NCI-H2227 treated with DMSO at 0.1 percent for 48 hours (cell line): ENCODE data around the gene KRTAP5-3.
"Not testable (repeated sequence)": the region's sequence is repeated elsewhere in the genome, so short reads cannot be mapped to it uniquely, and the experiment has no call there.

Experiments used
- DNase-seq: peaks from one replicate; lab custom pipeline; 2025; lab: John Stamatoyannopoulos, UW

Gene KRTAP5-3

GRCh38 chr11:1608363-1608762 lies at the start of gene KRTAP5-3:
TSS of gene KRTAP5-3 (minus strand) at chr11:1608463. CDS start at chr11:1608385, 78 bp downstream.
- DNase-seq = no peak

GRCh38 chr11:1656670-1657069 lies 48.4 kb upstream of the KRTAP5-3 start:
- no peak for DNase-seq

GRCh38 chr11:1656061-1656441 lies 47.8 kb upstream of the KRTAP5-3 start:
- DNase-seq = no peak

GRCh38 chr11:1655168-1656060 lies 47.2 kb upstream of the KRTAP5-3 start:
- DNase-seq = no peak

GRCh38 chr11:1654388-1655167 lies 46.3 kb upstream of the KRTAP5-3 start:
- DNase-seq = no peak

- no peak for DNase-seq
Measured at GRCh38 chr11:1653541-1654387, 45.5 kb upstream of the KRTAP5-3 start.

GRCh38 chr11:1652771-1653540 lies 44.7 kb upstream of the KRTAP5-3 start:
- peak; percentile 76 for DNase-seq

GRCh38 chr11:1652442-1652770 lies 44.1 kb upstream of the KRTAP5-3 start:
- DNase-seq = no peak

- no peak for DNase-seq
Measured at GRCh38 chr11:1652026-1652425, 43.8 kb upstream of the KRTAP5-3 start.

GRCh38 chr11:1651411-1651980 lies 43.2 kb upstream of the KRTAP5-3 start:
- no peak for DNase-seq

GRCh38 chr11:1650918-1651262 lies 42.6 kb upstream of the KRTAP5-3 start:
- DNase-seq = peak; percentile 30

GRCh38 chr11:1650034-1650917 lies 42.0 kb upstream of the KRTAP5-3 start:
- no peak for DNase-seq

- DNase-seq = no peak
Measured at GRCh38 chr11:1648653-1649420, 40.6 kb upstream of the KRTAP5-3 start.

- DNase-seq = no peak
Measured at GRCh38 chr11:1647901-1648652, 39.8 kb upstream of the KRTAP5-3 start.

- not testable (repeated sequence) for DNase-seq
Measured at GRCh38 chr11:1646540-1646939, 38.3 kb upstream of the KRTAP5-3 start.

- no peak for DNase-seq
Measured at GRCh38 chr11:1645357-1645821, 37.1 kb upstream of the KRTAP5-3 start.

- DNase-seq = no peak
Measured at GRCh38 chr11:1644601-1645356, 36.5 kb upstream of the KRTAP5-3 start.
